ENCODE data around the gene NOS3. TPM values are rescaled to one million over a fixed set of nuclear protein-coding genes. Genes with fewer than 3 reads are reported as not detected.
A peak's percentile ranks its signal among the peaks of the same experiment; 100 is the strongest.

The NOS3 gene
- total RNA-seq, 1 experiment from 2014 or later, result 3.2 TPM

GRCh38 chr7:151017953-151018420 lies 27.2 kb downstream of the NOS3 start:
- POLR2A ChIA-PET (ENCODE audit: unreplicated experiment), result no interaction called here
- Histone ChIP-seq H3K27me3 (ENCODE audit: insufficient read depth, low read depth) (no peaks in the 10 kb centered on the region), H2AFZ (no peak overlapping the region), H3F3A (ENCODE audit: insufficient read depth, low read depth) (peaks cover 12% of the 10 kb centered on the region; the same call in 1 of the 2 replicates), H3K36me3 (ENCODE audit: low read depth) (no peaks in the 10 kb centered on the region), H3K9me2 (ENCODE audit: insufficient read depth) (no peaks in the 10 kb centered on the region), H4K20me1 (ENCODE audit: insufficient read depth) (no peaks in the 10 kb centered on the region), H3K79me2 (ENCODE audit: low read depth) (no peaks in the 10 kb centered on the region), H3K4me3 (no peak overlapping the region), H3K4me1 (replicated peaks; ENCODE audit: insufficient read depth) (no peaks in the 10 kb centered on the region; the same call in 1 of the 2 replicates), H3K9me3 (ENCODE audit: insufficient read depth, low read depth) (no peaks in the 10 kb centered on the region), H3K27ac (no peak overlapping the region), H3K4me2 (peak overlapping the region; percentile 57)
- intact Hi-C loops (cut with micrococcal nuclease; ENCODE audit: unreplicated experiment), result no loop called here
- TF ChIP-seq EZH2 (IDR thresholded peaks at IDR 0.05; ENCODE audit: low read depth) (no peak), CTCF (conservative IDR thresholded peaks at IDR 0.05) (peak; percentile 97)
- peak in 1 of 2 experiments; percentile 58 for DNase-seq
- no TSS peak for BruUV-seq (replicated peaks)
- CTCF ChIA-PET, result interaction anchor here (0.5 to 1.3 kb wide), 6 partner anchors 10 to 142 kb away, joined by 3 to 6 read pairs (median 3); partner anchors contain the start of gene ABCB8

- ChIA-PET CTCF (interaction anchor here (0.5 to 1.3 kb wide), 6 partner anchors 10 to 142 kb away, joined by 3 to 6 read pairs (median 3); partner anchors contain the start of gene ABCB8), POLR2A (ENCODE audit: unreplicated experiment) (no interaction called here)
- no peak for TF ChIP-seq CTCF (conservative IDR thresholded peaks at IDR 0.05)
- H3K9me2 ChIP-seq (ENCODE audit: insufficient read depth), result no peaks in the 10 kb centered on the region
- H3K9me3 ChIP-seq (ENCODE audit: insufficient read depth, low read depth), result no peaks in the 10 kb centered on the region
- peaks cover 2% of the 10 kb centered on the region for H3K4me1 ChIP-seq (replicated peaks; ENCODE audit: insufficient read depth)
- no peak overlapping the region for H3K4me3 ChIP-seq
- peaks cover 12% of the 10 kb centered on the region; the same call in 1 of the 2 replicates for H3F3A ChIP-seq (ENCODE audit: insufficient read depth, low read depth)
- no peaks in the 10 kb centered on the region for H3K79me2 ChIP-seq (ENCODE audit: low read depth)
- no peaks in the 10 kb centered on the region for H3K27me3 ChIP-seq (ENCODE audit: insufficient read depth, low read depth)
- H3K4me2 ChIP-seq, result peak overlapping the region; percentile 57
- intact Hi-C loops (cut with micrococcal nuclease; ENCODE audit: unreplicated experiment), result no loop called here
- H4K20me1 ChIP-seq (ENCODE audit: insufficient read depth), result no peaks in the 10 kb centered on the region
- no peaks in the 10 kb centered on the region for H3K36me3 ChIP-seq (ENCODE audit: low read depth)
- no TSS peak for BruUV-seq (replicated peaks)
- H2AFZ ChIP-seq, result no peak overlapping the region
- no peak overlapping the region for H3K27ac ChIP-seq
- peak in 1 of 2 experiments; percentile 59 for DNase-seq
Measured at GRCh38 chr7:151018421-151019129, 27.8 kb downstream of the NOS3 start.

- H3K27me3 ChIP-seq (ENCODE audit: insufficient read depth, low read depth), result no peaks in the 10 kb centered on the region
- TF ChIP-seq CTCF (conservative IDR thresholded peaks at IDR 0.05) (no peak), EZH2 (IDR thresholded peaks at IDR 0.05; ENCODE audit: low read depth) (no peak)
- ChIA-PET CTCF (interaction anchor here (1.3 kb wide), 1 partner anchor 42 kb away, joined by 3 read pairs; no protein-coding TSS in a partner anchor), POLR2A (ENCODE audit: unreplicated experiment) (interaction anchor here (0.5 kb wide), 1 partner anchor 56 kb away, joined by 15 read pairs; no protein-coding TSS in a partner anchor)
- DNase-seq, result no peak
- H3K27ac ChIP-seq, result no peak overlapping the region
- BruUV-seq (replicated peaks), result no TSS peak
- H3K9me3 ChIP-seq (ENCODE audit: insufficient read depth, low read depth), result no peaks in the 10 kb centered on the region
- H2AFZ ChIP-seq, result no peak overlapping the region
- no peaks in the 10 kb centered on the region for H3K9me2 ChIP-seq (ENCODE audit: insufficient read depth)
- H3K79me2 ChIP-seq (ENCODE audit: low read depth), result no peaks in the 10 kb centered on the region
- H3F3A ChIP-seq (ENCODE audit: insufficient read depth, low read depth), result peaks cover 12% of the 10 kb centered on the region; the same call in 1 of the 2 replicates
- H3K36me3 ChIP-seq (ENCODE audit: low read depth), result no peaks in the 10 kb centered on the region
- intact Hi-C loops (cut with micrococcal nuclease; ENCODE audit: unreplicated experiment), result no loop called here
- peaks cover 7% of the 10 kb centered on the region for H3K4me1 ChIP-seq (replicated peaks; ENCODE audit: insufficient read depth)
- H3K4me2 ChIP-seq, result no peak overlapping the region
- H4K20me1 ChIP-seq (ENCODE audit: insufficient read depth), result no peaks in the 10 kb centered on the region
- H3K4me3 ChIP-seq, result no peak overlapping the region
Measured at GRCh38 chr7:151019130-151019447, 28.3 kb downstream of the NOS3 start.

Measured in PC-9 (cell line).